ENCODE results near the gene CAPN14. TPM values are rescaled to one million over a fixed set of nuclear protein-coding genes. Genes with fewer than 3 reads are reported as not detected.

CAPN14 gene
- total and polyA plus RNA-seq, 2 of the 4 experiments (the other 2 are of a cell fraction), result under 0.01 to 0.09 TPM

DNA sequence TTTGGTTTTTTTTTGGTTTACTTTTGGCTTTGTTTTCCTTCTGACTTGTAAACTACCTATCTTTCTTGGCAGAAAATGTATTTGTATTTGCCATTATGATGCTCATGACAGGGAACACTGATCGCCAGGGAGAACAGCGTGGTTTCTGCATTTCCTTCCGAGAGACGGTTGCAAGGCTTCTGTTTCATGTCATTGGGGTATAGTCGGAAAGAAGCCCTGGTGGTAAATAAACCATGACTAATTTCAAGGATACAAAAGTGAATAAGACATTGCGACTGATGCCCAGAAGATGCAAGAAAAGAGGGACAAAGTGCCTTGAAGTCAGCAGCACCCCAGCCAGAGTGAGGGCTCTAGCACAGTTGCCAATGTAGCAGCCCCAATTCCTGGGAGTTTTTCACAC is 4.2 kb upstream of the CAPN14 start:
- Histone ChIP-seq H2BK20ac (ENCODE audit: low read depth, low read length) (no peak overlapping the region), H3K18ac (ENCODE audit: low read depth, low read length) (no peak overlapping the region), H3K27ac (ENCODE audit: insufficient read depth, low read length) (no peak overlapping the region), H2AFZ (replicated peaks; ENCODE audit: low read length, poor library complexity) (no peak overlapping the region), H2BK120ac (ENCODE audit: low read depth, low read length) (no peak overlapping the region), H3K9me1 (ENCODE audit: insufficient read depth, low read length) (no peaks in the 10 kb centered on the region), H3K4me1 (ENCODE audit: control insufficient read depth, insufficient read depth, low read length) (no peaks in the 10 kb centered on the region), H3K56ac (ENCODE audit: extremely low read depth, insufficient read depth, low read length) (no peak overlapping the region), H2BK5ac (ENCODE audit: low read depth, low read length, poor library complexity, severe bottlenecking) (no peak overlapping the region), H4K5ac (ENCODE audit: low read depth, low read length) (no peak overlapping the region), H3K23ac (ENCODE audit: low read depth, low read length) (no peak overlapping the region), H3K9me3 (ENCODE audit: control insufficient read depth, insufficient read depth, low read length) (no peaks in the 10 kb centered on the region), H2BK15ac (ENCODE audit: low read depth, low read length) (no peak overlapping the region), H3K79me1 (ENCODE audit: low read depth in 1 of 2, low read length in 2 of 2) (no peaks in the 10 kb centered on the region), H3K4ac (ENCODE audit: low read depth, low read length) (no peak overlapping the region), H3K4me3 (ENCODE audit: insufficient read depth, low read depth, low read length) (no peak overlapping the region), H3K14ac (replicated peaks; ENCODE audit: low read depth, low read length) (no peak overlapping the region), H3K27me3 (ENCODE audit: control insufficient read depth, insufficient read depth, low read length) (peaks cover 33% of the 10 kb centered on the region), H2AK9ac (replicated peaks; ENCODE audit: low read depth, low read length, poor library complexity) (no peak overlapping the region), H4K20me1 (ENCODE audit: insufficient read depth, low read length) (no peaks in the 10 kb centered on the region), H3K4me2 (ENCODE audit: low read depth, low read length) (no peak overlapping the region), H2AK5ac (ENCODE audit: low read depth, low read length) (no peak overlapping the region), H4K91ac (ENCODE audit: insufficient read depth, low read depth, low read length) (no peak overlapping the region), H3K9ac (ENCODE audit: low read depth, low read length) (no peak overlapping the region), H3K36me3 (ENCODE audit: control insufficient read depth, insufficient read depth, low read length) (no peaks in the 10 kb centered on the region), H4K8ac (ENCODE audit: low read depth in 2 of 2, low read length in 2 of 2) (no peak overlapping the region)
- dilution Hi-C loops (cut with HindIII; ENCODE audit: low sequenced_read_pairs, unreplicated experiment) (no loop called here), in situ Hi-C loops (cut with MboI; ENCODE audit: low sequenced_read_pairs) (no loop called here), intact Hi-C loops (cut with micrococcal nuclease) (no loop called here)
- CTCF ChIA-PET, result no interaction called here
- BruUV-seq (replicated peaks), result no TSS peak
- WGBS, 2 experiments (ENCODE audit: extremely low coverage in 2 of 2, insufficient read length in 1 of 2), result 84% methylated on average over 4 of the region's 6 CpGs; no CpG with 5 or more reads in 1 of the 2 experiments
- ATAC-seq (ENCODE audit: low read depth), result no peak
- DNase-seq, result no peak
- TF ChIP-seq SMC3 (IDR thresholded peaks at IDR 0.05; ENCODE audit: low read depth, low read length) (no peak), RCOR1 (IDR thresholded peaks at IDR 0.05; ENCODE audit: insufficient replicate concordance, low read length) (no peak), FOS (IDR thresholded peaks at IDR 0.05; ENCODE audit: low read depth, low read length) (no peak), BHLHE40 (IDR thresholded peaks at IDR 0.05; ENCODE audit: low read depth, low read length) (no peak), RFX5 (IDR thresholded peaks at IDR 0.05; ENCODE audit: low read depth, low read length) (no peak), MAFK (IDR thresholded peaks at IDR 0.05; ENCODE audit: low read depth, low read length) (no peak), MXI1 (IDR thresholded peaks at IDR 0.05; ENCODE audit: borderline replicate concordance, low read depth, low read length) (no peak), ELK1 (IDR thresholded peaks at IDR 0.05; ENCODE audit: borderline replicate concordance, low read depth, low read length) (no peak), NFE2L2 (IDR thresholded peaks at IDR 0.05; ENCODE audit: low read depth, low read length) (no peak), MAZ (IDR thresholded peaks at IDR 0.05; ENCODE audit: borderline replicate concordance, low read depth, low read length) (no peak), POLR2A (IDR thresholded peaks at IDR 0.05; ENCODE audit: low read depth, low read length) (no peak), CHD1 (IDR thresholded peaks at IDR 0.05; ENCODE audit: low read depth, low read length) (no peak), RAD21 (IDR thresholded peaks at IDR 0.05; ENCODE audit: low read length) (no peak), CEBPB (IDR thresholded peaks at IDR 0.05; ENCODE audit: low read depth, low read length) (no peak), USF2 (IDR thresholded peaks at IDR 0.05; ENCODE audit: low read depth, low read length) (no peak)
- TF ChIP-seq, protein P1, sequence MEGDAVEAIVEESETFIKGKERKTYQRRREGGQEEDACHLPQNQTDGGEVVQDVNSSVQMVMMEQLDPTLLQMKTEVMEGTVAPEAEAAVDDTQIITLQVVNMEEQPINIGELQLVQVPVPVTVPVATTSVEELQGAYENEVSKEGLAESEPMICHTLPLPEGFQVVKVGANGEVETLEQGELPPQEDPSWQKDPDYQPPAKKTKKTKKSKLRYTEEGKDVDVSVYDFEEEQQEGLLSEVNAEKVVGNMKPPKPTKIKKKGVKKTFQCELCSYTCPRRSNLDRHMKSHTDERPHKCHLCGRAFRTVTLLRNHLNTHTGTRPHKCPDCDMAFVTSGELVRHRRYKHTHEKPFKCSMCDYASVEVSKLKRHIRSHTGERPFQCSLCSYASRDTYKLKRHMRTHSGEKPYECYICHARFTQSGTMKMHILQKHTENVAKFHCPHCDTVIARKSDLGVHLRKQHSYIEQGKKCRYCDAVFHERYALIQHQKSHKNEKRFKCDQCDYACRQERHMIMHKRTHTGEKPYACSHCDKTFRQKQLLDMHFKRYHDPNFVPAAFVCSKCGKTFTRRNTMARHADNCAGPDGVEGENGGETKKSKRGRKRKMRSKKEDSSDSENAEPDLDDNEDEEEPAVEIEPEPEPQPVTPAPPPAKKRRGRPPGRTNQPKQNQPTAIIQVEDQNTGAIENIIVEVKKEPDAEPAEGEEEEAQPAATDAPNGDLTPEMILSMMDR (conservative IDR thresholded peaks at IDR 0.05; ENCODE audit: low read depth, low read length), result no peak
- POLR2A ChIA-PET (ENCODE audit: unreplicated experiment), result no interaction called here
